ENCODE data around the gene GRID2.

DNA sequence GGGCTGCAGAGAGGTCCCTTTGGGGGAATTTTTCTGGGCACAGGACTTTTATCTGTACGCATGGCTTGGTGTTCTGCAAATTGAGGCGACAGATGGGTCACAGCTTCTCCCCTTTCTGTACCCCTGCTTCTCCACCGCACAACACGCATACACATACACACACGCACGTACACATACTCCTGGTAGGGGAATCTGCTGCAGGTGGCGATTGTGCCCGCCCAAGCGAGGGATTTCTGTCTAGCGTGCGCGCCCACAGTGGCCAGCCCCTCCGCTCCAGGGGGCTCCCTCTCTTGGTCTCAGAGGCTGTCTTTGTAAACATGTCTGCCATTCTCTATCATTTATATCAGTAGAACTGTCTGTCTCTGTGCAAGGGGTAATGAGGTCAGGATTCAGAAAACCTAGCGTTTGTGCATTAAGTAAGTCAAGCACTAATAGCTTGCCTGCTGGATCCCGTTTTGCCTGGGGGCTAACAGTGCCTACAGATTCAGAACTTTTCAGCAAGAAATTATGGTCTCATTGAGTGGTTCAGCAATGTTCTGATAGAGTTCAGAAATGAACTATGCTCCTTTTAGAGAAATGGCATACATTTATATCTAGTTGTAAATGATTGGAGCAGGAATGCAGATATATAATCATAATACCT is 2.2 kb downstream of the GRID2 start:
- TF ChIP-seq POLR2AphosphoS5 (IDR thresholded peaks at IDR 0.05) (no peak), POLR2A (IDR thresholded peaks at IDR 0.05) (no peak), EP300 (IDR thresholded peaks at IDR 0.05) (no peak)
- TF ChIP-seq, protein P1, sequence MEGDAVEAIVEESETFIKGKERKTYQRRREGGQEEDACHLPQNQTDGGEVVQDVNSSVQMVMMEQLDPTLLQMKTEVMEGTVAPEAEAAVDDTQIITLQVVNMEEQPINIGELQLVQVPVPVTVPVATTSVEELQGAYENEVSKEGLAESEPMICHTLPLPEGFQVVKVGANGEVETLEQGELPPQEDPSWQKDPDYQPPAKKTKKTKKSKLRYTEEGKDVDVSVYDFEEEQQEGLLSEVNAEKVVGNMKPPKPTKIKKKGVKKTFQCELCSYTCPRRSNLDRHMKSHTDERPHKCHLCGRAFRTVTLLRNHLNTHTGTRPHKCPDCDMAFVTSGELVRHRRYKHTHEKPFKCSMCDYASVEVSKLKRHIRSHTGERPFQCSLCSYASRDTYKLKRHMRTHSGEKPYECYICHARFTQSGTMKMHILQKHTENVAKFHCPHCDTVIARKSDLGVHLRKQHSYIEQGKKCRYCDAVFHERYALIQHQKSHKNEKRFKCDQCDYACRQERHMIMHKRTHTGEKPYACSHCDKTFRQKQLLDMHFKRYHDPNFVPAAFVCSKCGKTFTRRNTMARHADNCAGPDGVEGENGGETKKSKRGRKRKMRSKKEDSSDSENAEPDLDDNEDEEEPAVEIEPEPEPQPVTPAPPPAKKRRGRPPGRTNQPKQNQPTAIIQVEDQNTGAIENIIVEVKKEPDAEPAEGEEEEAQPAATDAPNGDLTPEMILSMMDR (IDR thresholded peaks at IDR 0.05) = no peak

All from upper lobe of left lung (tissue), 4 donors.